DND-41 (cell line): Measurements from ENCODE around the gene RNLS.

Experiments
- ATAC-seq: fragments of 200-7000 bp; cut with Tn5 transposase; 3 replicates; pipeline ENCODE4 v1.9.1; 2021; ENCODE audit warnings: low read depth; ENCODE audit not compliant: insufficient read depth
- DNase-seq: peaks from one replicate; pipeline ENCODE4 v3.0.0-alpha.2; 2020
- H2AFZ ChIP-seq: 2 replicates; pipeline ENCODE4 v1.6.0; 2012; ENCODE audit warnings: low read depth, low read length
- H3K27ac ChIP-seq: 2 replicates; pipeline ENCODE4 v1.5.1; 2012; ENCODE audit warnings: low read length, inconsistent platforms
- H3K27me3 ChIP-seq: fragments of 200-600 bp; sonication (generic); 2 replicates; pipeline ENCODE4 v1.6.0; 2012; ENCODE audit warnings: low read length, mild to moderate bottlenecking, inconsistent platforms; ENCODE audit not compliant: insufficient read depth, poor library complexity
- H3K36me3 ChIP-seq: 2 replicates; pipeline ENCODE4 v1.5.1; 2012; ENCODE audit warnings: low read length, inconsistent platforms; ENCODE audit not compliant: insufficient read depth
- H3K4me1 ChIP-seq: 2 replicates; pipeline ENCODE4 v1.5.1; 2012; ENCODE audit warnings: mild to moderate bottlenecking, low read length; ENCODE audit not compliant: insufficient read depth
- H3K4me2 ChIP-seq: 2 replicates; pipeline ENCODE4 v1.6.0; 2012; ENCODE audit warnings: mild to moderate bottlenecking, moderate library complexity, low read length, inconsistent platforms; ENCODE audit not compliant: insufficient read depth
- H3K4me3 ChIP-seq, 2 experiments: fragments of 200-600 bp in 1 of 2; shearing (Covaris generic) in 1 of 2; 2 replicates each; pipeline ENCODE4 v1.5.1; 2012 to 2016; ENCODE audit warnings: inconsistent platforms in 2 of 2, low read length in 2 of 2, mild to moderate bottlenecking in 2 of 2, low read depth in 1 of 2, moderate library complexity in 1 of 2
- H3K79me2 ChIP-seq: 2 replicates; pipeline ENCODE4 v1.6.0; 2012; ENCODE audit warnings: low read length, inconsistent platforms; ENCODE audit not compliant: insufficient read depth
- H3K9ac ChIP-seq: 2 replicates; pipeline ENCODE4 v1.6.0; 2012; ENCODE audit warnings: low read depth, mild to moderate bottlenecking, inconsistent platforms, low read length, moderate library complexity
- H3K9me3 ChIP-seq: 2 replicates; pipeline ENCODE4 v1.5.1; 2012; ENCODE audit warnings: low read length, moderate library complexity, mild to moderate bottlenecking, inconsistent platforms; ENCODE audit not compliant: insufficient read depth, severe bottlenecking
- H4K20me1 ChIP-seq: 2 replicates; pipeline ENCODE4 v1.6.0; 2012; ENCODE audit warnings: low read length; ENCODE audit not compliant: insufficient read depth
- EZH2 ChIP-seq: IDR thresholded peaks from 3 replicates; pipeline ENCODE4 v1.6.1; 2012; ENCODE audit warnings: borderline replicate concordance, low read depth, mild to moderate bottlenecking, moderate library complexity, low read length, inconsistent platforms; ENCODE audit not compliant: severe bottlenecking
- TF ChIP-seq, protein P1 (sequence below): IDR thresholded peaks from 2 replicates; pipeline ENCODE4 v1.5.1; 2012; ENCODE audit warnings: borderline replicate concordance, low read length, moderate library complexity, mild to moderate bottlenecking; ENCODE audit not compliant: poor library complexity, severe bottlenecking; ENCODE audit errors: extremely low read depth

RNLS gene

DNA sequence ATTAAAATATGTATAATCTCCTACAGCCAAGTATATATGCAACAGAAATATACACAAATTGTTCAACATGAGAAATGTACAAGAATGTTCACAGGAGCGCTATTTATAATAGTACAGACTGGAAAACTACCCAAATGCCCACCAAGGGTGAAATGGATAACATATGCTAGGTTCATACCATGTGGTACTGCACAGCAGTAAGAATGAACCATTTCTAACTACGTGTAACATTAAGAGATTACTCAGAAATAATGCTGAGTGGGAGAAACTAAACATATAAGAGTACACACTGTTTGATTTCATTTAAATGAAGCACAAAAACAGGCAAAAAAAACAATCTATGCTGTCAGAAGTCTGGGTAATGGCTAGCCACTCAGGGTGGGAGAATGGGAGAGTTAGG, 45.8 kb downstream of the RNLS start:
- TF ChIP-seq EZH2 = no peak
- TF ChIP-seq, protein P1, sequence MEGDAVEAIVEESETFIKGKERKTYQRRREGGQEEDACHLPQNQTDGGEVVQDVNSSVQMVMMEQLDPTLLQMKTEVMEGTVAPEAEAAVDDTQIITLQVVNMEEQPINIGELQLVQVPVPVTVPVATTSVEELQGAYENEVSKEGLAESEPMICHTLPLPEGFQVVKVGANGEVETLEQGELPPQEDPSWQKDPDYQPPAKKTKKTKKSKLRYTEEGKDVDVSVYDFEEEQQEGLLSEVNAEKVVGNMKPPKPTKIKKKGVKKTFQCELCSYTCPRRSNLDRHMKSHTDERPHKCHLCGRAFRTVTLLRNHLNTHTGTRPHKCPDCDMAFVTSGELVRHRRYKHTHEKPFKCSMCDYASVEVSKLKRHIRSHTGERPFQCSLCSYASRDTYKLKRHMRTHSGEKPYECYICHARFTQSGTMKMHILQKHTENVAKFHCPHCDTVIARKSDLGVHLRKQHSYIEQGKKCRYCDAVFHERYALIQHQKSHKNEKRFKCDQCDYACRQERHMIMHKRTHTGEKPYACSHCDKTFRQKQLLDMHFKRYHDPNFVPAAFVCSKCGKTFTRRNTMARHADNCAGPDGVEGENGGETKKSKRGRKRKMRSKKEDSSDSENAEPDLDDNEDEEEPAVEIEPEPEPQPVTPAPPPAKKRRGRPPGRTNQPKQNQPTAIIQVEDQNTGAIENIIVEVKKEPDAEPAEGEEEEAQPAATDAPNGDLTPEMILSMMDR = no peak
- DNase-seq = no peak
- no peak overlapping the region; the same call in 1 of the 2 replicates for H2AFZ ChIP-seq
- H3K27me3 ChIP-seq = no peaks in the 10 kb centered on the region
- no peaks in the 10 kb centered on the region for H3K4me1 ChIP-seq
- H3K27ac ChIP-seq = no peak overlapping the region
- no peaks in the 10 kb centered on the region for H3K79me2 ChIP-seq
- H3K4me3 ChIP-seq = no peak overlapping the region
- no peaks in the 10 kb centered on the region for H3K36me3 ChIP-seq
- H3K9ac ChIP-seq = no peak overlapping the region
- H3K9me3 ChIP-seq = no peaks in the 10 kb centered on the region
- no peaks in the 10 kb centered on the region for H4K20me1 ChIP-seq
- no peak for ATAC-seq
- no peak overlapping the region for H3K4me2 ChIP-seq

DNA sequence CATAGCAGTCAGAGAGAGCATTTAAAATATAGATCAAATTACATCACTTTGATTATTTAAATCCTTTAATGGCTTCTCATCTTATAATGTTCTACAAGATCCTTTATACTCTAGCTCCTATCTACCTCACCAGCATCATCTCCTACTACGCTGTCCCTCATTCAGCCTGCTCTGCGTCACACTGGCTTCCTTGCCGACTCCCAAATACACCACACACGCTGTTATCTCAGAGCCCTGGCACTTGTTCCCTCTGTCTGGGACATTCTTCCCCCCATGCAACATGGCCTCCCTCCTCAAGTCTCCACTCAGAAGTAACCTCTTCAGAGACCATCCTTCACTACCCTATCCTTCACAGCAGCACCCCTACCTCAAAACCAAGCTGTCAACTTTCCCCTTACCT, 46.7 kb downstream of the RNLS start:
- Histone ChIP-seq H3K36me3 (no peaks in the 10 kb centered on the region), H4K20me1 (no peaks in the 10 kb centered on the region), H3K9ac (no peak overlapping the region), H2AFZ (peak overlapping the region; percentile 24; the same call in 1 of the 2 replicates), H3K27ac (no peak overlapping the region), H3K79me2 (no peaks in the 10 kb centered on the region), H3K4me3 (no peak overlapping the region), H3K9me3 (no peaks in the 10 kb centered on the region), H3K27me3 (no peaks in the 10 kb centered on the region), H3K4me1 (no peaks in the 10 kb centered on the region), H3K4me2 (no peak overlapping the region)
- no peak for TF ChIP-seq EZH2
- DNase-seq = no peak
- no peak for ATAC-seq

DNA sequence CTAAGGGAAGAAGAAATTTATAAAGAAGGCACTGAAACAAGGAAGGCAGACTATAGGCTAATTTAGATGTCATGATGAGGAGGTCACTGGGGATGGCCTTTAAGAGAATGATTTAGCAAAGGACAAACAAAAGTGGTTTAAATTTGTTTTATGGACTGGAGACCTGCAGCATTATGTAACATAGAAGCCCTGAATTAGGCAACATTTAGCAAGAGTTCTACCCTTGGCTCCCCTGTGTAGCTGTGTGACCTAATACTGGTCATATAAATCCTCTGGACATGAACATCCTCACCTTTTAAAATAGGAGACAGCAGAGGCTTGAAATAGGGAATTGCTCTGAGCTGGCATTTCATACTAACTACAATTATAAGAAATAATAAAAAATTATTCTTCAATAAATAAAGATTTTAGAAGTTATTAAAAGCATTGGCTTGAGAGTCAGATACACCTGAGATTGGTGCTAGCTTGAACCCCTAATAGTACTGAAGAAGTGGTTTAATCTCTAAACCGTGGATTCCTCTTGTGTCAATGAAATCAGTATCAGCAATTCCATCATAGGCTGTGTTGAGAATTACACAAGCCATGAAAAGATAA, 48.9 kb downstream of the RNLS start:
- Histone ChIP-seq H3K27me3 (no peaks in the 10 kb centered on the region), H3K9me3 (no peaks in the 10 kb centered on the region), H3K27ac (no peak overlapping the region), H4K20me1 (no peaks in the 10 kb centered on the region), H2AFZ (0 out of 2 replicates have a peak overlapping the region, but pooled peaks have one; percentile 22), H3K4me2 (no peak overlapping the region), H3K4me1 (no peaks in the 10 kb centered on the region), H3K79me2 (no peaks in the 10 kb centered on the region), H3K9ac (no peak overlapping the region), H3K36me3 (no peaks in the 10 kb centered on the region), H3K4me3 (no peak overlapping the region)
- TF ChIP-seq EZH2 = no peak
- TF ChIP-seq, protein P1 = no peak
- ATAC-seq (no peak), DNase-seq (no peak)

DNA sequence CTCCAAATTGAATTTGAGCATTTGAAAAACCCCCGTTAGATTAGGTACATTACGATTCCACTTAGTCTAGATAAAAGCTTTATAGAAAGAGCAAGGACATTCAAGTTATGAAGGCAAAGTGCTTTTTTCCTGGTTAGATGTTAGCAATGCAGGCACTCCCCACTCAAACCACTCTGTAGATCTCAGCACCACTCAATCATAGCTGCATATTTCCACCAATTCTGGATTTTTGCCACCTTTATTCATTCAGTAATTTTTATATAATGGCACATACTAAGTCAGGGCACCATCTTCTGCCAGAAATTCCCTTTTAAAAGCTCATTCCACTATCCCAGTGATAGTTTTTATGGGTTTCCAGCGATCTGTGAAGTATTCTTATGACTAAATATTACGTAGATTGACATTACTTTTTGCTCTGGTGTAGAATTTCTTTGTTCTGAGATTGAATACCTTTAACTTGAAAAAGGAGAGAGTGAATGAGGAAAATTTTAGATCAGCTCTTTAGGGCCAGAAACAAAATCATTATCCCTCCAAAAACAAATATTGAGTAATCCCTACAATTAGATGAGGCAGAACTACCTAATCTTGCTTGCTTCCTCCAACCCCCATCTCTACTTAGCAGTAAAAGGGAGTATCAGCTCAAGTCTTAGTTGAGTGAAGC, 51.6 kb downstream of the RNLS start:
- no peak overlapping the region for H3K4me2 ChIP-seq

More for the DNA sequence above, 51.6 kb downstream of the RNLS start:
- no peak overlapping the region for H3K27ac ChIP-seq
- H3K79me2 ChIP-seq = no peaks in the 10 kb centered on the region
- no peak overlapping the region for H3K4me3 ChIP-seq
- no peaks in the 10 kb centered on the region for H3K4me1 ChIP-seq
- no peak overlapping the region for H3K9ac ChIP-seq
- no peak overlapping the region for H2AFZ ChIP-seq
- H4K20me1 ChIP-seq = no peaks in the 10 kb centered on the region
- no peaks in the 10 kb centered on the region for H3K36me3 ChIP-seq
- no peaks in the 10 kb centered on the region for H3K27me3 ChIP-seq
- no peaks in the 10 kb centered on the region for H3K9me3 ChIP-seq
- no peak for DNase-seq
- no peak for ATAC-seq
- TF ChIP-seq EZH2 = no peak
- TF ChIP-seq, protein P1 = no peak
